NT2/D1 (cell line): ENCODE results near the gene RBM5.
"Not testable (repeated sequence)": the region's sequence is repeated elsewhere in the genome, so short reads cannot be mapped to it uniquely, and the experiment has no call there.

Experiments used
- SUZ12 ChIP-seq: IDR thresholded peaks from 2 replicates; pipeline ENCODE4 v1.6.1; 2011; ENCODE audit not compliant: insufficient read length, insufficient read depth; ENCODE audit errors: extremely low read depth
- YY1 ChIP-seq: IDR thresholded peaks from 2 replicates; pipeline ENCODE4 v1.6.1; 2011; ENCODE audit not compliant: insufficient read length, insufficient read depth
- ZNF274 ChIP-seq: IDR thresholded peaks from 2 replicates; pipeline ENCODE4 v1.6.1; 2011; ENCODE audit warnings: mild to moderate bottlenecking, low read depth, low read length

- not testable (repeated sequence) for TF ChIP-seq ZNF274, YY1, SUZ12
These were observed 3.8 kb upstream of the RBM5 start for GRCh38 chr3:50084951-50085350.
